Keratinocyte (primary cell): ENCODE data around the gene LRRC3B.

Source experiments
- CTCF ChIP-seq, 3 experiments: IDR thresholded peaks in 1 of 3; conservative IDR thresholded peaks in 1 of 3; optimal IDR thresholded peaks in 1 of 3; 2 replicates in 2 of 3; 3 replicates in 1 of 3; pipeline versions ENCODE3 to v1.5.1; 2011; ENCODE audit warnings: low read length in 3 of 3, mild to moderate bottlenecking in 3 of 3, moderate library complexity in 2 of 3, control low read depth in 1 of 3, inconsistent platforms in 1 of 3; ENCODE audit not compliant: insufficient read depth in 2 of 3; ENCODE audit errors: extremely low read depth in 1 of 3
- EZH2 ChIP-seq: IDR thresholded peaks from one replicate; pipeline ENCODE4 v1.6.1; 2012; ENCODE audit warnings: inconsistent platforms, mild to moderate bottlenecking, low read length, moderate library complexity

GRCh38 chr3:26624209-26624765 is 1.7 kb downstream of the LRRC3B start:
- TF ChIP-seq CTCF (optimal IDR thresholded peaks at IDR 0.05 in 1 of 3, IDR thresholded peaks at IDR 0.05 in 1 of 3, conservative IDR thresholded peaks at IDR 0.05 in 1 of 3; ENCODE audit: extremely low read depth in 1 of 3, insufficient read depth in 2 of 3, low read length in 3 of 3) (no peak), EZH2 (peak; percentile 57)
